Thoracic aorta (tissue), 2 donors: Measurements from ENCODE around the gene LIPE. TPM values are rescaled to one million over a fixed set of nuclear protein-coding genes. Genes with fewer than 3 reads are reported as not detected.

Experiments used
- ATAC-seq: fragments of 150-250 bp; one replicate; pipeline ENCODE4 v1.8.0; 2017; ENCODE audit warnings: low read depth; ENCODE audit not compliant: insufficient number of reproducible peaks, low FRiP score
- DNase-seq: peaks from one replicate; pipeline ENCODE4 v3.0.0-alpha.2; 2020; ENCODE audit warnings: low spot score
- H3K27ac ChIP-seq, 2 donors: fragments of 200-600 bp; sonication (generic); 1 replicate in 1 of 2; 2 replicates in 1 of 2; pipeline ENCODE4 v1.5.1; 2016; ENCODE audit warnings: mild to moderate bottlenecking in 2 of 2, moderate library complexity in 2 of 2
- H3K27me3 ChIP-seq: fragments of 200-600 bp; sonication (generic); replicated peaks from 2 replicates; pipeline ENCODE4 v1.6.0; 2016; ENCODE audit warnings: mild to moderate bottlenecking; ENCODE audit not compliant: insufficient read depth
- H3K36me3 ChIP-seq: fragments of 200-600 bp; sonication (generic); one replicate; pipeline ENCODE4 v1.5.1; 2016
- H3K4me1 ChIP-seq, 2 donors: fragments of 200-600 bp; sonication (generic); 1 replicate in 1 of 2; 2 replicates in 1 of 2; pipeline versions ENCODE4 v1.5.1 to v1.6.0; 2016; ENCODE audit warnings: low read depth in 2 of 2, mild to moderate bottlenecking in 1 of 2; ENCODE audit not compliant: control insufficient read depth in 1 of 2
- H3K4me3 ChIP-seq: fragments of 200-600 bp; sonication (generic); 2 replicates; pipeline ENCODE4 v1.5.1; 2016; ENCODE audit warnings: mild to moderate bottlenecking
- H3K9me3 ChIP-seq: fragments of 200-600 bp; sonication (generic); 2 replicates; pipeline ENCODE4 v1.5.1; 2016
- CTCF ChIP-seq: fragments of 200-600 bp; sonication (generic); IDR thresholded peaks from one replicate; pipeline ENCODE4 v1.5.1; 2019; ENCODE audit warnings: antibody characterized with exemption
- total RNA-seq, 2 donors: library from RNA; depleted of rRNA; stranded (reverse); fragments of >200 nt; gene quantifications; one replicate each; pipeline versions ENCODE4 v1.1.0 to v1.2.3, GENCODE V29; 2016

LIPE gene
- total RNA-seq, 2 donors from 2014 or later: 4.5 to 7.3 TPM

- Histone ChIP-seq H3K4me1 (peaks cover 0 to 2% of the 10 kb centered on the region in 2 donors), H3K27me3 (no peaks in the 10 kb centered on the region), H3K36me3 (no peaks in the 10 kb centered on the region), H3K9me3 (no peaks in the 10 kb centered on the region), H3K4me3 (no peak overlapping the region), H3K27ac (no peak overlapping the region)
- DNase-seq: no peak
- no peak for ATAC-seq
- TF ChIP-seq CTCF: no peak
These were observed 19.9 kb downstream of the LIPE start for GRCh38 chr19:42407085-42407815.

- DNase-seq: no peak
- Histone ChIP-seq H3K4me3 (no peak overlapping the region), H3K27me3 (no peaks in the 10 kb centered on the region), H3K9me3 (no peaks in the 10 kb centered on the region), H3K36me3 (no peaks in the 10 kb centered on the region), H3K4me1 (peaks cover under 1 to 9% of the 10 kb centered on the region in 2 donors), H3K27ac (no peak overlapping the region)
- ATAC-seq: no peak
- TF ChIP-seq CTCF: no peak
These were observed 21.1 kb downstream of the LIPE start for GRCh38 chr19:42406111-42406510.

GRCh38 chr19:42403586-42403985 is 23.6 kb downstream of the LIPE start:
- no peaks in the 10 kb centered on the region for H3K27me3 ChIP-seq
- no peak for DNase-seq
- H3K4me1 ChIP-seq: peaks cover 3 to 13% of the 10 kb centered on the region in 2 donors
- H3K36me3 ChIP-seq: no peaks in the 10 kb centered on the region
- no peak for TF ChIP-seq CTCF
- no peak for ATAC-seq
- no peak overlapping the region for H3K27ac ChIP-seq
- H3K4me3 ChIP-seq: no peak overlapping the region
- H3K9me3 ChIP-seq: no peaks in the 10 kb centered on the region

GRCh38 chr19:42402376-42403116 is 24.6 kb downstream of the LIPE start:
- H3K4me3 ChIP-seq: peak overlapping the region; percentile 80
- ATAC-seq: no peak
- no peak overlapping the region for H3K27ac ChIP-seq

More at GRCh38 chr19:42402376-42403116, 24.6 kb downstream of the LIPE start:
- no peak for TF ChIP-seq CTCF
- Histone ChIP-seq H3K36me3 (no peaks in the 10 kb centered on the region), H3K27me3 (no peaks in the 10 kb centered on the region), H3K9me3 (no peaks in the 10 kb centered on the region), H3K4me1 (peaks cover 7 to 17% of the 10 kb centered on the region in 2 donors)
- DNase-seq: no peak
